HEK293 (cell line): ENCODE data around the gene CALM3.

Source experiments
- GLI2 ChIP-seq: fragments of 450-650 bp; formaldehyde crosslinking; IDR thresholded peaks from 2 replicates; pipeline ENCODE4; 2017; ENCODE audit warnings: missing biosample characterization, missing genetic modification characterization, low read depth, borderline replicate concordance
- GLIS1 ChIP-seq: fragments of 450-650 bp; formaldehyde crosslinking; IDR thresholded peaks from 2 replicates; pipeline ENCODE4 v1.5.1; 2016; ENCODE audit warnings: missing biosample characterization, missing genetic modification characterization
- KLF1 ChIP-seq: fragments of 450-650 bp; formaldehyde crosslinking; IDR thresholded peaks from 2 replicates; pipeline ENCODE4 v1.5.1; 2016; ENCODE audit warnings: missing biosample characterization, missing genetic modification characterization
- SCRT1 ChIP-seq: fragments of 450-650 bp; formaldehyde crosslinking; IDR thresholded peaks from 2 replicates; pipeline ENCODE4 v1.5.1; 2016; ENCODE audit warnings: missing biosample characterization, missing genetic modification characterization, borderline replicate concordance
- ZEB2 ChIP-seq: fragments of 450-650 bp; formaldehyde crosslinking; IDR thresholded peaks from 2 replicates; pipeline ENCODE4 v1.5.1; 2016; ENCODE audit warnings: missing biosample characterization, missing genetic modification characterization
- ZFP41 ChIP-seq: fragments of 450-650 bp; formaldehyde crosslinking; IDR thresholded peaks from 2 replicates; pipeline ENCODE4 v1.5.1; 2016; ENCODE audit warnings: missing biosample characterization, missing genetic modification characterization, borderline replicate concordance
- ZNF138 ChIP-seq: fragments of 450-650 bp; formaldehyde crosslinking; IDR thresholded peaks from 2 replicates; pipeline ENCODE4 v1.5.1; 2016; ENCODE audit warnings: missing biosample characterization, missing genetic modification characterization, borderline replicate concordance
- ZNF214 ChIP-seq: fragments of 450-650 bp; formaldehyde crosslinking; IDR thresholded peaks from 2 replicates; pipeline ENCODE4 v1.5.1; 2017; ENCODE audit warnings: missing biosample characterization, mild to moderate bottlenecking, missing genetic modification characterization, borderline replicate concordance
- ZNF223 ChIP-seq: fragments of 450-650 bp; formaldehyde crosslinking; IDR thresholded peaks from 2 replicates; pipeline ENCODE4 v1.5.1; 2016; ENCODE audit warnings: missing biosample characterization, missing genetic modification characterization
- ZNF324 ChIP-seq: fragments of 450-650 bp; formaldehyde crosslinking; IDR thresholded peaks from 2 replicates; pipeline ENCODE4 v1.5.1; 2016; ENCODE audit warnings: missing biosample characterization, missing genetic modification characterization
- ZNF350 ChIP-seq: fragments of 450-650 bp; formaldehyde crosslinking; IDR thresholded peaks from 2 replicates; pipeline ENCODE4 v1.5.0; 2017; ENCODE audit warnings: missing biosample characterization, mild to moderate bottlenecking, missing genetic modification characterization
- ZNF394 ChIP-seq: fragments of 450-650 bp; formaldehyde crosslinking; IDR thresholded peaks from 2 replicates; pipeline ENCODE4 v1.5.1; 2016; ENCODE audit warnings: missing biosample characterization, missing genetic modification characterization, mild to moderate bottlenecking, moderate library complexity, borderline replicate concordance
- ZNF404 ChIP-seq: fragments of 450-650 bp; formaldehyde crosslinking; IDR thresholded peaks from 2 replicates; pipeline ENCODE4 v1.5.1; 2017; ENCODE audit warnings: missing biosample characterization, missing genetic modification characterization
- ZNF426 ChIP-seq: fragments of 450-650 bp; formaldehyde crosslinking; IDR thresholded peaks from 2 replicates; pipeline ENCODE4 v1.5.1; 2017; ENCODE audit warnings: missing biosample characterization, missing genetic modification characterization, mild to moderate bottlenecking, inconsistent platforms, moderate library complexity
- ZNF529 ChIP-seq: fragments of 450-650 bp; formaldehyde crosslinking; IDR thresholded peaks from 2 replicates; pipeline ENCODE4 v1.5.1; 2017; ENCODE audit warnings: missing genetic modification characterization, missing biosample characterization; ENCODE audit not compliant: insufficient replicate concordance
- ZNF548 ChIP-seq: fragments of 450-650 bp; formaldehyde crosslinking; IDR thresholded peaks from 2 replicates; pipeline ENCODE4 v1.5.1; 2016; ENCODE audit warnings: missing biosample characterization, missing genetic modification characterization
- ZNF555 ChIP-seq: fragments of 450-650 bp; formaldehyde crosslinking; conservative IDR thresholded peaks from 2 replicates; pipeline ENCODE4 v1.5.1; 2017; ENCODE audit warnings: missing biosample characterization, mild to moderate bottlenecking, missing genetic modification characterization, inconsistent platforms
- ZNF610 ChIP-seq: fragments of 450-650 bp; formaldehyde crosslinking; IDR thresholded peaks from 2 replicates; pipeline ENCODE4 v1.5.1; 2016; ENCODE audit warnings: missing biosample characterization, missing genetic modification characterization, borderline replicate concordance
- ZNF747 ChIP-seq: fragments of 450-650 bp; formaldehyde crosslinking; IDR thresholded peaks from 2 replicates; pipeline ENCODE4 v1.5.1; 2016; ENCODE audit warnings: missing biosample characterization, missing genetic modification characterization
- ZNF777 ChIP-seq: fragments of 450-650 bp; formaldehyde crosslinking; IDR thresholded peaks from 2 replicates; pipeline ENCODE4 v1.5.1; 2017; ENCODE audit warnings: missing biosample characterization, missing genetic modification characterization, borderline replicate concordance
- TF ChIP-seq, protein P1 (sequence below): fragments of 450-650 bp; formaldehyde crosslinking; IDR thresholded peaks from 2 replicates; pipeline ENCODE4 v1.5.1; 2016; ENCODE audit warnings: missing biosample characterization, missing genetic modification characterization, low read depth
- TF ChIP-seq, protein P2 (sequence below): fragments of 450-650 bp; formaldehyde crosslinking; IDR thresholded peaks from 2 replicates; pipeline ENCODE4 v1.5.1; 2016; ENCODE audit warnings: missing biosample characterization, missing genetic modification characterization
- TF ChIP-seq, protein P3 (sequence below): fragments of 450-650 bp; formaldehyde crosslinking; IDR thresholded peaks from 2 replicates; pipeline ENCODE4 v1.5.1; 2016; ENCODE audit warnings: missing biosample characterization, missing genetic modification characterization
- TF ChIP-seq, protein P4 (sequence below): fragments of 450-650 bp; formaldehyde crosslinking; IDR thresholded peaks from 2 replicates; pipeline ENCODE4 v1.5.1; 2017; ENCODE audit warnings: missing biosample characterization, missing genetic modification characterization
- TF ChIP-seq, protein P5 (sequence below): fragments of 450-650 bp; formaldehyde crosslinking; IDR thresholded peaks from 2 replicates; pipeline ENCODE4 v1.5.1; 2016; ENCODE audit warnings: missing biosample characterization, missing genetic modification characterization
- TF ChIP-seq, protein P6 (sequence below): fragments of 450-650 bp; formaldehyde crosslinking; IDR thresholded peaks from 2 replicates; pipeline ENCODE4 v1.5.1; 2017; ENCODE audit warnings: missing biosample characterization, missing genetic modification characterization

Gene CALM3

DNA sequence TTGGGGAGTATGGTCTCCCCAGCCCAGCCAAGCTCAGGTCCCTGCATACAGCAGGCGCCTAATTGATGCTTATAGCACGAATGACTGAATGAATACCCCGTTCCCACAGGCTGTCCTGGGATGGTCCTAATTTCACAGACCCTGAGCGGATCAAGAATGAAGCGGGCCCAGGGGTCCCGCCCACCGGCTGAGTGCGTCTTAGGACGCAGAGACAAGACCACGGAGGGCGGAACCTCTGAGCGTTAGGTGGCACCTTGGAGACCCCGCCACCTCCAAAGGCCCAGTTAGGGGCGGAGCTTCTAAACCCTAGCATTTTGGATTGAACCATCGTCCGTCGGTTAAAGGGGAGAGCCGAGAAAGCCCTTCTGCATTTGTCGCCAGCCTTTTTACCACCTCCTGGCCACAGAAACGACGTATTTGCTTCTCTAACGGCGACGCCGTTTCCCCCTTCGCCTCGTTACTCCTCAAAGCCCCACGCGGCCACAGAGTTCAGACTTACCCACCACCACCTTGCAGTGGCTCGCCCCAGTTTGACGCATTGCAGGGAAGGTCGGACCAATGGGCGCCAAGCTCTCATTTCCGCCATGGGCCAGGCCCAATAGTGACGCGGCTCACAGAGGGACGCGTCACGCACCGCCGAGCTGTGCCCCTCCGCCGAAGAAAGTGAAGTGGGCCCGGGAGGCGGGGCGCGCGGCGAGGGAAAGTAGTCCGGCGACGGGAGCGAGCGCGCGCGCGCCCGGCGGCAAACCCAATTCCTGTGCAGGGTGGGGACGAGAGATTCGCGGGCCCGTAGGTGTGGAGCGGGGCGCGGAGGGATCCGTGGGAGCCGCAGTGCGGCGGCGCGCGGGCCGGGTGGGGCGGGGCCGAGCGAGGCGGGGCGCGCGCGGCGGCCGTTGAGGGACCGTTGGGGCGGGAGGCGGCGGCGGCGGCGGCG lies 479 bp upstream of the CALM3 start (continued):
- peak; percentile 91 for TF ChIP-seq ZEB2
- TF ChIP-seq ZNF747 (tag by site-specific recombination), result no peak
- no peak for TF ChIP-seq ZNF548 (tag by site-specific recombination)
- TF ChIP-seq ZNF324 (tag by site-specific recombination), result peak; percentile 98
- TF ChIP-seq, protein P1, sequence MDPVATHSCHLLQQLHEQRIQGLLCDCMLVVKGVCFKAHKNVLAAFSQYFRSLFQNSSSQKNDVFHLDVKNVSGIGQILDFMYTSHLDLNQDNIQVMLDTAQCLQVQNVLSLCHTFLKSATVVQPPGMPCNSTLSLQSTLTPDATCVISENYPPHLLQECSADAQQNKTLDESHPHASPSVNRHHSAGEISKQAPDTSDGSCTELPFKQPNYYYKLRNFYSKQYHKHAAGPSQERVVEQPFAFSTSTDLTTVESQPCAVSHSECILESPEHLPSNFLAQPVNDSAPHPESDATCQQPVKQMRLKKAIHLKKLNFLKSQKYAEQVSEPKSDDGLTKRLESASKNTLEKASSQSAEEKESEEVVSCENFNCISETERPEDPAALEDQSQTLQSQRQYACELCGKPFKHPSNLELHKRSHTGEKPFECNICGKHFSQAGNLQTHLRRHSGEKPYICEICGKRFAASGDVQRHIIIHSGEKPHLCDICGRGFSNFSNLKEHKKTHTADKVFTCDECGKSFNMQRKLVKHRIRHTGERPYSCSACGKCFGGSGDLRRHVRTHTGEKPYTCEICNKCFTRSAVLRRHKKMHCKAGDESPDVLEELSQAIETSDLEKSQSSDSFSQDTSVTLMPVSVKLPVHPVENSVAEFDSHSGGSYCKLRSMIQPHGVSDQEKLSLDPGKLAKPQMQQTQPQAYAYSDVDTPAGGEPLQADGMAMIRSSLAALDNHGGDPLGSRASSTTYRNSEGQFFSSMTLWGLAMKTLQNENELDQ (tag by site-specific recombination), result no peak
- TF ChIP-seq ZNF394 (tag by site-specific recombination), result peak; percentile 66
- TF ChIP-seq, protein P2, sequence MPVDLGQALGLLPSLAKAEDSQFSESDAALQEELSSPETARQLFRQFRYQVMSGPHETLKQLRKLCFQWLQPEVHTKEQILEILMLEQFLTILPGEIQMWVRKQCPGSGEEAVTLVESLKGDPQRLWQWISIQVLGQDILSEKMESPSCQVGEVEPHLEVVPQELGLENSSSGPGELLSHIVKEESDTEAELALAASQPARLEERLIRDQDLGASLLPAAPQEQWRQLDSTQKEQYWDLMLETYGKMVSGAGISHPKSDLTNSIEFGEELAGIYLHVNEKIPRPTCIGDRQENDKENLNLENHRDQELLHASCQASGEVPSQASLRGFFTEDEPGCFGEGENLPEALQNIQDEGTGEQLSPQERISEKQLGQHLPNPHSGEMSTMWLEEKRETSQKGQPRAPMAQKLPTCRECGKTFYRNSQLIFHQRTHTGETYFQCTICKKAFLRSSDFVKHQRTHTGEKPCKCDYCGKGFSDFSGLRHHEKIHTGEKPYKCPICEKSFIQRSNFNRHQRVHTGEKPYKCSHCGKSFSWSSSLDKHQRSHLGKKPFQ (tag by site-specific recombination), result no peak
- peak; percentile 67; the same call in 1 of the 2 replicates for TF ChIP-seq ZNF777 (tag by site-specific recombination)
- no peak for TF ChIP-seq ZNF214 (tag by site-specific recombination)
- TF ChIP-seq SCRT1 (tag by site-specific recombination), result 0 out of 2 replicates have a peak, but pooled peaks have one; percentile 15
- TF ChIP-seq ZNF426 (tag by site-specific recombination), result no peak
- TF ChIP-seq GLI2 (tag by site-specific recombination), result no peak; the same call in 1 of the 2 replicates
- TF ChIP-seq ZNF138, result no peak
- TF ChIP-seq ZNF223 (tag by site-specific recombination), result no peak
- TF ChIP-seq ZNF404 (tag by site-specific recombination), result no peak; the same call in 1 of the 2 replicates
- TF ChIP-seq ZNF610, result peak; percentile 89
- TF ChIP-seq ZNF350 (tag by site-specific recombination), result peak; percentile 14; the same call in 1 of the 2 replicates
- TF ChIP-seq, protein P3, sequence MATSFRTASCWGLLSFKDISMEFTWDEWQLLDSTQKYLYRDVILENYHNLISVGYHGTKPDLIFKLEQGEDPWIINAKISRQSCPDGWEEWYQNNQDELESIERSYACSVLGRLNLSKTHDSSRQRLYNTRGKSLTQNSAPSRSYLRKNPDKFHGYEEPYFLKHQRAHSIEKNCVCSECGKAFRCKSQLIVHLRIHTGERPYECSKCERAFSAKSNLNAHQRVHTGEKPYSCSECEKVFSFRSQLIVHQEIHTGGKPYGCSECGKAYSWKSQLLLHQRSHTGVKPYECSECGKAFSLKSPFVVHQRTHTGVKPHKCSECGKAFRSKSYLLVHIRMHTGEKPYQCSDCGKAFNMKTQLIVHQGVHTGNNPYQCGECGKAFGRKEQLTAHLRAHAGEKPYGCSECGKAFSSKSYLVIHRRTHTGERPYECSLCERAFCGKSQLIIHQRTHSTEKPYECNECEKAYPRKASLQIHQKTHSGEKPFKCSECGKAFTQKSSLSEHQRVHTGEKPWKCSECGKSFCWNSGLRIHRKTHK (tag by site-specific recombination), result no peak
- TF ChIP-seq ZNF529, result no peak
- TF ChIP-seq ZFP41 (tag by site-specific recombination), result no peak
- TF ChIP-seq, protein P4, sequence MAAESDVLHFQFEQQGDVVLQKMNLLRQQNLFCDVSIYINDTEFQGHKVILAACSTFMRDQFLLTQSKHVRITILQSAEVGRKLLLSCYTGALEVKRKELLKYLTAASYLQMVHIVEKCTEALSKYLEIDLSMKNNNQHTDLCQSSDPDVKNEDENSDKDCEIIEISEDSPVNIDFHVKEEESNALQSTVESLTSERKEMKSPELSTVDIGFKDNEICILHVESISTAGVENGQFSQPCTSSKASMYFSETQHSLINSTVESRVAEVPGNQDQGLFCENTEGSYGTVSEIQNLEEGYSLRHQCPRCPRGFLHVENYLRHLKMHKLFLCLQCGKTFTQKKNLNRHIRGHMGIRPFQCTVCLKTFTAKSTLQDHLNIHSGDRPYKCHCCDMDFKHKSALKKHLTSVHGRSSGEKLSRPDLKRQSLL (tag by site-specific recombination), result peak; percentile 38; the same call in 1 of the 2 replicates
- TF ChIP-seq, protein P5, sequence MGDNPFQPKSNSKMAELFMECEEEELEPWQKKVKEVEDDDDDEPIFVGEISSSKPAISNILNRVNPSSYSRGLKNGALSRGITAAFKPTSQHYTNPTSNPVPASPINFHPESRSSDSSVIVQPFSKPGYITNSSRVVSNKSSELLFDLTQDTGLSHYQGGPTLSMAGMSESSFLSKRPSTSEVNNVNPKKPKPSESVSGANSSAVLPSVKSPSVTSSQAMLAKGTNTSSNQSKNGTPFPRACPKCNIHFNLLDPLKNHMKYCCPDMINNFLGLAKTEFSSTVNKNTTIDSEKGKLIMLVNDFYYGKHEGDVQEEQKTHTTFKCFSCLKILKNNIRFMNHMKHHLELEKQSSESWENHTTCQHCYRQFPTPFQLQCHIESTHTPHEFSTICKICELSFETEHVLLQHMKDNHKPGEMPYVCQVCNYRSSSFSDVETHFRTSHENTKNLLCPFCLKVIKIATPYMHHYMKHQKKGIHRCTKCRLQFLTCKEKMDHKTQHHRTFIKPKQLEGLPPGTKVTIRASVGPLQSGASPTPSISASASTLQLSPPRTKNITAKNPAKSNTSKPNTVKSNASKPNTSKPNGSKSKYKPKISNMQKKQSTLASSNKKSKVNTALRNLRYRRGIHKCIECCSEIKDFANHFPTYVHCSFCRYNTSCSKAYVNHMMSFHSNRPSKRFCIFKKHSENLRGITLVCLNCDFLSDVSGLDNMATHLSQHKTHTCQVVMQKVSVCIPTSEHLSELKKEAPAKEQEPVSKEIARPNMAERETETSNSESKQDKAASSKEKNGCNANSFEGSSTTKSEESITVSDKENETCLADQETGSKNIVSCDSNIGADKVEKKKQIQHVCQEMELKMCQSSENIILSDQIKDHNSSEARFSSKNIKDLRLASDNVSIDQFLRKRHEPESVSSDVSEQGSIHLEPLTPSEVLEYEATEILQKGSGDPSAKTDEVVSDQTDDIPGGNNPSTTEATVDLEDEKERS (tag by site-specific recombination), result 0 out of 2 replicates have a peak, but pooled peaks have one; percentile 15
- peak; percentile 99 for TF ChIP-seq KLF1 (tag by site-specific recombination)
- TF ChIP-seq ZNF555 (tag by site-specific recombination), result no peak
- TF ChIP-seq, protein P6, sequence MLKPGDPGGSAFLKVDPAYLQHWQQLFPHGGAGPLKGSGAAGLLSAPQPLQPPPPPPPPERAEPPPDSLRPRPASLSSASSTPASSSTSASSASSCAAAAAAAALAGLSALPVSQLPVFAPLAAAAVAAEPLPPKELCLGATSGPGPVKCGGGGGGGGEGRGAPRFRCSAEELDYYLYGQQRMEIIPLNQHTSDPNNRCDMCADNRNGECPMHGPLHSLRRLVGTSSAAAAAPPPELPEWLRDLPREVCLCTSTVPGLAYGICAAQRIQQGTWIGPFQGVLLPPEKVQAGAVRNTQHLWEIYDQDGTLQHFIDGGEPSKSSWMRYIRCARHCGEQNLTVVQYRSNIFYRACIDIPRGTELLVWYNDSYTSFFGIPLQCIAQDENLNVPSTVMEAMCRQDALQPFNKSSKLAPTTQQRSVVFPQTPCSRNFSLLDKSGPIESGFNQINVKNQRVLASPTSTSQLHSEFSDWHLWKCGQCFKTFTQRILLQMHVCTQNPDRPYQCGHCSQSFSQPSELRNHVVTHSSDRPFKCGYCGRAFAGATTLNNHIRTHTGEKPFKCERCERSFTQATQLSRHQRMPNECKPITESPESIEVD (tag by site-specific recombination), result no peak
- TF ChIP-seq GLIS1 (tag by site-specific recombination), result peak; percentile 64
